Panc1 (cell line): ENCODE results near the gene GPR153.

Source experiments
- CTCF ChIP-seq: fragments of 450-650 bp; IDR thresholded peaks from 2 replicates; pipeline ENCODE4 v1.5.1; 2017; ENCODE audit warnings: mild to moderate bottlenecking
- POLR2AphosphoS5 ChIP-seq: IDR thresholded peaks from 2 replicates; pipeline ENCODE4 v1.6.1; 2012; ENCODE audit warnings: mild to moderate bottlenecking, low read depth, low read length, moderate library complexity
- REST ChIP-seq, 2 experiments: IDR thresholded peaks; 2 replicates each; pipeline ENCODE4 v1.6.1; 2011 to 2012; ENCODE audit warnings: low read depth in 2 of 2, control low read depth in 1 of 2, low read length in 1 of 2, mild to moderate bottlenecking in 1 of 2, moderate library complexity in 1 of 2; ENCODE audit not compliant: insufficient read depth in 1 of 2
- SIN3A ChIP-seq: IDR thresholded peaks from 2 replicates; pipeline ENCODE4 v1.6.1; 2012; ENCODE audit warnings: low read depth, mild to moderate bottlenecking, low read length, moderate library complexity, borderline replicate concordance; ENCODE audit not compliant: insufficient read depth
- TCF7L2 ChIP-seq: IDR thresholded peaks from 2 replicates; pipeline ENCODE4 v1.6.1; 2011; ENCODE audit warnings: mild to moderate bottlenecking, low read depth, low read length, inconsistent platforms

- TF ChIP-seq CTCF: no peak
- no peak for TF ChIP-seq POLR2AphosphoS5
- TF ChIP-seq TCF7L2: no peak
- no peak for TF ChIP-seq REST (IDR thresholded peaks at IDR 0.05; ENCODE audit: insufficient read depth in 1 of 2, low read depth in 2 of 2, low read length in 1 of 2)
- TF ChIP-seq SIN3A: no peak
Observed at GRCh38 chr1:6274622-6275139, 13.8 kb upstream of the GPR153 start.
